Loucy (cell line): ENCODE measurements around the gene NPDC1.

Experiments
- H2AFZ ChIP-seq: fragments of 200-600 bp; sonication (generic); 2 replicates; pipeline ENCODE4 v1.6.0; 2016; ENCODE audit warnings: antibody characterized with exemption, mild to moderate bottlenecking, low read length, moderate library complexity
- H3F3A ChIP-seq: fragments of 200-600 bp; 2 replicates; pipeline ENCODE4 v1.6.0; 2016; ENCODE audit warnings: antibody characterized with exemption, low read depth, mild to moderate bottlenecking
- H3K27me3 ChIP-seq: fragments of 200-600 bp; sonication (generic); 2 replicates; pipeline ENCODE4 v1.6.1; 2014; ENCODE audit warnings: low read length, mild to moderate bottlenecking; ENCODE audit not compliant: insufficient read depth, poor library complexity, severe bottlenecking
- H3K36me3 ChIP-seq: fragments of 200-600 bp; sonication (generic); 2 replicates; pipeline ENCODE4 v1.6.1; 2016; ENCODE audit warnings: low read length; ENCODE audit not compliant: insufficient read depth
- H3K4me1 ChIP-seq: fragments of 200-600 bp; sonication (generic); 2 replicates; pipeline ENCODE4 v1.5.1; 2014; ENCODE audit warnings: low read length, mild to moderate bottlenecking; ENCODE audit not compliant: insufficient read depth, poor library complexity, severe bottlenecking
- H3K4me2 ChIP-seq: fragments of 200-600 bp; sonication (generic); 2 replicates; pipeline ENCODE4 v1.6.0; 2014; ENCODE audit warnings: antibody characterized with exemption, low read length, low read depth, mild to moderate bottlenecking; ENCODE audit not compliant: poor library complexity, severe bottlenecking
- H3K4me3 ChIP-seq: fragments of 200-600 bp; sonication (generic); 2 replicates; pipeline ENCODE4 v1.5.1; 2014; ENCODE audit warnings: low read length, mild to moderate bottlenecking, mixed read lengths; ENCODE audit not compliant: poor library complexity, severe bottlenecking
- H3K79me2 ChIP-seq: fragments of 200-600 bp; sonication (generic); 2 replicates; pipeline ENCODE4 v1.6.1; 2014; ENCODE audit warnings: low read length; ENCODE audit not compliant: insufficient read depth
- H3K9ac ChIP-seq: fragments of 200-600 bp; sonication (generic); 2 replicates; pipeline ENCODE4 v1.6.0; 2014; ENCODE audit warnings: mild to moderate bottlenecking, low read depth, low read length, moderate library complexity; ENCODE audit not compliant: poor library complexity, severe bottlenecking
- H3K9me2 ChIP-seq: fragments of 200-600 bp; sonication (generic); replicated peaks from 2 replicates; pipeline ENCODE4 v1.6.1; 2016; ENCODE audit warnings: low read depth, low read length, mixed read lengths
- H3K9me3 ChIP-seq: fragments of 200-600 bp; sonication (generic); 2 replicates; pipeline ENCODE4 v1.6.1; 2014; ENCODE audit warnings: mild to moderate bottlenecking, antibody characterized with exemption, low read length, low read depth; ENCODE audit not compliant: insufficient read depth
- H4K20me1 ChIP-seq: fragments of 200-600 bp; sonication (generic); 2 replicates; pipeline ENCODE4 v1.6.0; 2014; ENCODE audit warnings: antibody characterized with exemption, low read length, mild to moderate bottlenecking; ENCODE audit not compliant: insufficient read depth, poor library complexity, severe bottlenecking
- EZH2phosphoT487 ChIP-seq: fragments of 200-600 bp; IDR thresholded peaks from 2 replicates; pipeline ENCODE4 v1.6.1; 2018; ENCODE audit warnings: antibody characterized with exemption, mild to moderate bottlenecking, moderate library complexity, borderline replicate concordance
- TF ChIP-seq, protein P1 (sequence below): fragments of 200-600 bp; sonication (generic); conservative IDR thresholded peaks from 2 replicates; pipeline ENCODE4 v1.5.1; 2014; ENCODE audit warnings: mild to moderate bottlenecking, antibody characterized with exemption, low read length

Gene NPDC1

DNA sequence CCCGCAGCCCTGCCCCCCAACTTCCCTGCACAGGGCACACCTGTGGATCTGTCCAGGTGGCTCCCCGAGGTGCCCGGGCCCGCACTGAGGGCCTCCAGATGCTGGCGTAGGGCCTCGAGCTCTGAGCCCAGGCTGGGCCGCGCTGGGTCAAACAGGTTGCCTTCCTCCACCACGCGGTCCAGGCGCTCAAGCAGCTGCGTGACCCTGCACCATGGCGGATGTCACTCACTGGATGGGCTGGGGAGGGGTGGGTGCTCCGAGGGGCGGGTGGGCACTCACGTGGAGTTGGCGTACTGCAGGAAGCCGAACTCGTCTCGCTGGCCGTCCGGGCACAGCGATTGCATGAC lies 23.3 kb downstream of the NPDC1 start:
- Histone ChIP-seq H3K9ac (no peak overlapping the region), H3K4me2 (no peak overlapping the region), H2AFZ (no peak overlapping the region), H3K9me2 (no peaks in the 10 kb centered on the region), H4K20me1 (peaks cover 9% of the 10 kb centered on the region), H3F3A (no peaks in the 10 kb centered on the region), H3K79me2 (peaks cover 5% of the 10 kb centered on the region; the same call in 1 of the 2 replicates), H3K27me3 (no peaks in the 10 kb centered on the region), H3K4me3 (no peak overlapping the region), H3K9me3 (no peaks in the 10 kb centered on the region), H3K4me1 (peaks cover 14% of the 10 kb centered on the region), H3K36me3 (no peaks in the 10 kb centered on the region)
- TF ChIP-seq EZH2phosphoT487, result no peak
- TF ChIP-seq, protein P1, sequence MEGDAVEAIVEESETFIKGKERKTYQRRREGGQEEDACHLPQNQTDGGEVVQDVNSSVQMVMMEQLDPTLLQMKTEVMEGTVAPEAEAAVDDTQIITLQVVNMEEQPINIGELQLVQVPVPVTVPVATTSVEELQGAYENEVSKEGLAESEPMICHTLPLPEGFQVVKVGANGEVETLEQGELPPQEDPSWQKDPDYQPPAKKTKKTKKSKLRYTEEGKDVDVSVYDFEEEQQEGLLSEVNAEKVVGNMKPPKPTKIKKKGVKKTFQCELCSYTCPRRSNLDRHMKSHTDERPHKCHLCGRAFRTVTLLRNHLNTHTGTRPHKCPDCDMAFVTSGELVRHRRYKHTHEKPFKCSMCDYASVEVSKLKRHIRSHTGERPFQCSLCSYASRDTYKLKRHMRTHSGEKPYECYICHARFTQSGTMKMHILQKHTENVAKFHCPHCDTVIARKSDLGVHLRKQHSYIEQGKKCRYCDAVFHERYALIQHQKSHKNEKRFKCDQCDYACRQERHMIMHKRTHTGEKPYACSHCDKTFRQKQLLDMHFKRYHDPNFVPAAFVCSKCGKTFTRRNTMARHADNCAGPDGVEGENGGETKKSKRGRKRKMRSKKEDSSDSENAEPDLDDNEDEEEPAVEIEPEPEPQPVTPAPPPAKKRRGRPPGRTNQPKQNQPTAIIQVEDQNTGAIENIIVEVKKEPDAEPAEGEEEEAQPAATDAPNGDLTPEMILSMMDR, result no peak

- peaks cover 7% of the 10 kb centered on the region for H4K20me1 ChIP-seq
- peaks cover 9% of the 10 kb centered on the region for H3K4me1 ChIP-seq
- no peaks in the 10 kb centered on the region for H3K9me2 ChIP-seq
- H3K4me2 ChIP-seq, result no peak overlapping the region
- no peaks in the 10 kb centered on the region for H3F3A ChIP-seq
- no peaks in the 10 kb centered on the region for H3K9me3 ChIP-seq
- H3K27me3 ChIP-seq, result no peaks in the 10 kb centered on the region
- no peak overlapping the region for H3K9ac ChIP-seq
- H3K36me3 ChIP-seq, result no peaks in the 10 kb centered on the region
- H3K4me3 ChIP-seq, result no peak overlapping the region
- H3K79me2 ChIP-seq, result peaks cover under 1% of the 10 kb centered on the region; the same call in 1 of the 2 replicates
- TF ChIP-seq, protein P1, result no peak
- TF ChIP-seq EZH2phosphoT487, result no peak
- H2AFZ ChIP-seq, result no peak overlapping the region
Measured at GRCh38 chr9:137021979-137022661, 23.9 kb downstream of the NPDC1 start.

DNA sequence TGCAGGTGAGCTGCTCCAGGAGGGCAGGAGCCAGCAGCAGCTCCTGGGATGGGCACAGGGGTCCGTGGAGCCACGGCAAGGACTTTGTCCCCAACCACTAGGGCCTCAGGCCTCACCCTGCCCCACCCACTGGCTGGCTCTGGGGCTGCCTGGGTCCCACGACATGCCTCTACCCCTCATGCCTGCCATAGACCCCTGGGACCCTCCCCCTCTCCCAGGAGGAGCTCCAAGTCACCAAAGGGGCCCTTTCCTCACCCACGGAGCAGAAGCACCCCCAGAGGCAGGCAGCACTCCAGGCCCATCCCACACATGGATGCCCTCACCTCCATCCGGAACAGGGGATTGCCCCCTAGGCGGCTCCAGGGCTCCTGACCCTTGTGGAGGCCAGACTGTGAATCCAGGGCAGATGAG lies 24.4 kb downstream of the NPDC1 start:
- Histone ChIP-seq H3K4me1 (peaks cover 4% of the 10 kb centered on the region), H3K9ac (no peak overlapping the region), H3K9me3 (no peaks in the 10 kb centered on the region), H2AFZ (no peak overlapping the region), H3K4me3 (no peak overlapping the region), H3K79me2 (no peaks in the 10 kb centered on the region; the same call in 1 of the 2 replicates), H3K36me3 (no peaks in the 10 kb centered on the region), H3F3A (no peaks in the 10 kb centered on the region), H3K9me2 (no peaks in the 10 kb centered on the region), H4K20me1 (peaks cover 4% of the 10 kb centered on the region), H3K27me3 (no peaks in the 10 kb centered on the region), H3K4me2 (no peak overlapping the region)
- no peak for TF ChIP-seq EZH2phosphoT487
- TF ChIP-seq, protein P1, result no peak
